ENCODE measurements around the gene DHX30. TPM values are rescaled to one million over a fixed set of nuclear protein-coding genes. Genes with fewer than 3 reads are reported as not detected.
"Not testable (repeated sequence)": the region's sequence is repeated elsewhere in the genome, so short reads cannot be mapped to it uniquely, and the experiment has no call there.

Gene DHX30
- total RNA-seq, 3 donors from 2014 or later = 46.4 to 72.4 (median 68.1) TPM

- Histone ChIP-seq H3K9me3 (no peaks in the 10 kb centered on the region), H3K4me3 (no peak overlapping the region), H3K27me3 (no peaks in the 10 kb centered on the region), H3K27ac (peak overlapping the region in 1 of 2 donors; percentile 9), H3K36me3 (no peaks in the 10 kb centered on the region), H3K4me1 (no peaks in the 10 kb centered on the region)
- TF ChIP-seq POLR2A (IDR thresholded peaks at IDR 0.05) (no peak), CTCF (IDR thresholded peaks at IDR 0.05) (no peak), POLR2AphosphoS5 (IDR thresholded peaks at IDR 0.05) (no peak)
- DNase-seq (ENCODE audit: low spot score in 2 of 2) = no peak
- intact Hi-C loops (cut with DNase I; ENCODE audit: low total_unique reads) = no loop called here
Observed at GRCh38 chr3:47877290-47877689, 74.4 kb downstream of the DHX30 start.

- no peak for DNase-seq (ENCODE audit: low spot score in 2 of 2)
- Histone ChIP-seq H3K27me3 (no peaks in the 10 kb centered on the region), H3K36me3 (no peaks in the 10 kb centered on the region), H3K4me1 (no peaks in the 10 kb centered on the region), H3K9me3 (no peaks in the 10 kb centered on the region), H3K27ac (peak overlapping the region in 1 of 2 donors; percentile 9), H3K4me3 (no peak overlapping the region)
- no peak for TF ChIP-seq POLR2AphosphoS5 (IDR thresholded peaks at IDR 0.05)
- intact Hi-C loops (cut with DNase I; ENCODE audit: low total_unique reads) = no loop called here
Observed at GRCh38 chr3:47877719-47878118, 74.8 kb downstream of the DHX30 start.

- Histone ChIP-seq H3K27ac (no peak overlapping the region), H3K4me3 (no peak overlapping the region), H3K27me3 (no peaks in the 10 kb centered on the region), H3K36me3 (no peaks in the 10 kb centered on the region), H3K4me1 (no peaks in the 10 kb centered on the region), H3K9me3 (no peaks in the 10 kb centered on the region)
- intact Hi-C loops (cut with DNase I; ENCODE audit: low total_unique reads) = no loop called here
- TF ChIP-seq POLR2AphosphoS5 (IDR thresholded peaks at IDR 0.05) (no peak), CTCF (IDR thresholded peaks at IDR 0.05) (no peak), POLR2A (IDR thresholded peaks at IDR 0.05) (no peak)
- DNase-seq (ENCODE audit: low spot score in 2 of 2) = no peak
Observed at GRCh38 chr3:47882338-47882737, 79.4 kb downstream of the DHX30 start.

GRCh38 chr3:47884603-47885002 lies 81.7 kb downstream of the DHX30 start:
- no peak for DNase-seq (ENCODE audit: low spot score in 2 of 2)
- Histone ChIP-seq H3K4me1 (no peaks in the 10 kb centered on the region), H3K27me3 (no peaks in the 10 kb centered on the region), H3K27ac (no peak overlapping the region), H3K4me3 (no peak overlapping the region), H3K36me3 (no peaks in the 10 kb centered on the region), H3K9me3 (no peaks in the 10 kb centered on the region)
- intact Hi-C loops (cut with DNase I; ENCODE audit: low total_unique reads) = no loop called here
- TF ChIP-seq POLR2A (IDR thresholded peaks at IDR 0.05) = no peak
- TF ChIP-seq CTCF (IDR thresholded peaks at IDR 0.05) = no peak

GRCh38 chr3:47885168-47885567 lies 82.2 kb downstream of the DHX30 start:
- H3K27me3 ChIP-seq = no peaks in the 10 kb centered on the region
- H3K4me1 ChIP-seq = no peaks in the 10 kb centered on the region
- TF ChIP-seq POLR2AphosphoS5 (IDR thresholded peaks at IDR 0.05) = no peak
- TF ChIP-seq POLR2A (IDR thresholded peaks at IDR 0.05) = no peak
- TF ChIP-seq CTCF (IDR thresholded peaks at IDR 0.05) = no peak
- H3K9me3 ChIP-seq = no peaks in the 10 kb centered on the region
- intact Hi-C loops (cut with DNase I; ENCODE audit: low total_unique reads) = no loop called here
- no peaks in the 10 kb centered on the region for H3K36me3 ChIP-seq
- no peak for DNase-seq (ENCODE audit: low spot score in 2 of 2)
- H3K4me3 ChIP-seq = no peak overlapping the region
- H3K27ac ChIP-seq = no peak overlapping the region

- H3K4me1 ChIP-seq; H3K27ac ChIP-seq; intact Hi-C loops (cut with DNase I; ENCODE audit: low total_unique reads); H3K27me3 ChIP-seq; DNase-seq (ENCODE audit: low spot score in 2 of 2); H3K9me3 ChIP-seq; H3K4me3 ChIP-seq; H3K36me3 ChIP-seq: not testable (repeated sequence)
Observed at GRCh38 chr3:47887991-47888390, 85.1 kb downstream of the DHX30 start.

All from breast epithelium (tissue), 4 donors.